ENCODE measurements around the gene SEMA3D. TPM values are rescaled to one million over a fixed set of nuclear protein-coding genes. Genes with fewer than 3 reads are reported as not detected.

Gene SEMA3D
- total and polyA plus RNA-seq, 2 donors (not counting 1 experiment from before 2014, with no cell fraction given) = 0.46 to 0.59 TPM

DNA sequence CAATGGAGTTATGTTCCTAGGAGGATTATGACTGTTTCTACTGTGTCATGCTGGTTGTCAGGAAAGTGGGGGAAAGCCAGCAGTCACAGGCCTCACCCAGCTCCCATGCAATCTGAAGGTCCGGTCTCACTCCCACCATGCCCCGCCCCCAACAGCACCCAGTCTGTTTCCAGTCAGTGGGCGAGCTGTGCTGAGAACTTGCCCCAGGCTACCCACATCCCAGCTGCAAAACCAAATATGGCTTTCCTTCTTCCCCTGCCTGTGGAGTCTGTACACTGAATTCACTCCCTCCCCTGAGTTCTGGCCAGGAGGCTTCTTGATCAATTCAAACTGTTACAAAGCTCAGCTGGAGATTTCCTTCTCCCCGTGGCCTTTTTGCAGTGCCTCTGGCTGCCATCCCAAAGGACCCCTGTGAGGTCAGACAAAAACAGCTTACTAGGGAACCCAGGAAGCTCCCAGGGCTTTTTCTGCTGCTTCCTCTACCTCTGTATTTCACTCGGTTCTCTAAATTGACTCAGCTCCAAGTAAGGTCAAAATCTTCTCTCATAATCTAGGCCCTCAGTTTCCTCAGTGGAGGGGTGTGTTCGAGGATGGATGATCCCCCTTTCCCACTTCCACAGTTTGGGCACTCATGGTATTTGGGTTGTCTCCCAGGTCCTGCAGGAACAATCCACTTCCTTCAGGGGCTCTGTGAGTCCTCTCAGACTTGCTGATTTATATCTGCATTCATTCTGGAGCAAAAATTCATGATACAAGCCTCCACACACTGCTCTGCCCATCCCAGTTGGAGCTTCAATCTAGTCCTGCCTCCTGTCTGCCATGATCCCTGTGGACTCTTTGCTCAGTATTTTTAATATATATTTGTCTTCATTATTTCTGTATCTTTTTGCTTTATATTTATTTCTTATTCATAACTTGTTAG is 205.5 kb downstream of the SEMA3D start:
- CTCF ChIA-PET = no interaction called here
- 94% methylated on average over 4 of the region's 6 CpGs for WGBS (ENCODE audit: insufficient coverage)
- POLR2A ChIA-PET = no interaction called here

More for the DNA sequence above, 205.5 kb downstream of the SEMA3D start:
- H3K4me3 ChIP-seq (ENCODE audit: control extremely low read depth in 1 of 5, extremely low read depth in 1 of 5, insufficient read depth in 1 of 5, low read depth in 2 of 5, low read length in 4 of 5) = no peak overlapping the region
- no peaks in the 10 kb centered on the region for H3K27me3 ChIP-seq (replicated peaks in 1 of 4; ENCODE audit: control extremely low read depth in 1 of 4, control insufficient read depth in 3 of 4, insufficient read depth in 4 of 4, low read length in 3 of 4)
- no peak overlapping the region for H3K9ac ChIP-seq (ENCODE audit: low read length)
- H3K27ac ChIP-seq (ENCODE audit: low read length in 2 of 2) = no peak overlapping the region
- H3K9me3 ChIP-seq (ENCODE audit: control extremely low read depth in 1 of 3, control insufficient read depth in 2 of 3, insufficient read depth in 1 of 3, low read length in 2 of 3) = no peaks in the 10 kb centered on the region
- no peaks in the 10 kb centered on the region for H3K9me3 Mint-ChIP-seq (ENCODE audit: insufficient read depth)
- no peak overlapping the region for H2AFZ ChIP-seq (ENCODE audit: insufficient read depth, low read depth, low read length, poor library complexity, severe bottlenecking)
- no peak overlapping the region for H3K27ac Mint-ChIP-seq
- ATAC-seq (ENCODE audit: low read depth) = no peak
- H3K4me1 ChIP-seq (ENCODE audit: control insufficient read depth in 2 of 2, insufficient read depth in 2 of 2, low read length in 2 of 2) = no peaks in the 10 kb centered on the region
- no peaks in the 10 kb centered on the region for H3K36me3 ChIP-seq (replicated peaks in 1 of 2; ENCODE audit: control extremely low read depth in 1 of 2, control insufficient read depth in 1 of 2, extremely low read depth in 1 of 2, insufficient read depth in 2 of 2, low read length in 1 of 2)
- H3K27me3 Mint-ChIP-seq = no peaks in the 10 kb centered on the region
- H3K79me2 ChIP-seq (ENCODE audit: control insufficient read depth, insufficient read depth, low read length) = no peaks in the 10 kb centered on the region
- no peak overlapping the region for H3K4me2 ChIP-seq (replicated peaks; ENCODE audit: low read depth, low read length, poor library complexity, severe bottlenecking)
- no peak overlapping the region for H3K4me3 Mint-ChIP-seq
- TF ChIP-seq CTCF (IDR thresholded peaks at IDR 0.05) (no peak), EZH2 (IDR thresholded peaks at IDR 0.05; ENCODE audit: borderline replicate concordance, insufficient read depth, low read depth, low read length, poor library complexity, severe bottlenecking) (no peak)
- H3K4me1 Mint-ChIP-seq = no peaks in the 10 kb centered on the region
- DNase-seq = no peak
- intact Hi-C loops (cut with micrococcal nuclease) = no loop called here
- no peaks in the 10 kb centered on the region for H4K20me1 ChIP-seq (ENCODE audit: control insufficient read depth, insufficient read depth, low read length, poor library complexity, severe bottlenecking)

Data from B cell (primary cell).